GM12878 (cell line): ENCODE data around the gene ELOVL4. TPM values are rescaled to one million over a fixed set of nuclear protein-coding genes. Genes with fewer than 3 reads are reported as not detected.

ENCODE experiments used
- ATAC-seq: fragments of 200-7000 bp; cut with Tn5 transposase; 3 replicates; pipeline ENCODE4 v1.9.1; 2020; ENCODE audit warnings: mild to moderate bottlenecking, moderate library complexity
- BruUV-seq: library from RNA; stranded (reverse); fragments of 400-500 nt; replicated peaks from 2 replicates; lab custom pipeline; 2021; lab: Mats Ljungman, UMichigan
- CTCF ChIA-PET: fragments of 300-600 bp; sonication (Branson Sonifier 250); formaldehyde crosslinking; extraction: SDS; loops from one replicate; lab custom pipeline; 2021; ENCODE audit warnings: inconsistent platforms; lab: Yijun Ruan, JAX
- POLR2A ChIA-PET: fragments of 350-600 bp; formaldehyde crosslinking; extraction: SDS; loops from one replicate; lab custom pipeline; 2021; ENCODE audit warnings: inconsistent platforms; lab: Charles Lee
- RAD21 ChIA-PET: fragments of 300-600 bp; sonication (Branson Sonifier 250); formaldehyde crosslinking; loops from one replicate; lab custom pipeline; 2023; ENCODE audit warnings: antibody characterized with exemption; ENCODE audit not compliant: unreplicated experiment; lab: Charles Lee
- SMC1A ChIA-PET: fragments of 300-600 bp; sonication (Branson Sonifier 250); formaldehyde crosslinking; loops from one replicate; lab custom pipeline; 2023; ENCODE audit not compliant: unreplicated experiment, uncharacterized antibody; lab: Charles Lee
- DNase-seq: peaks from one replicate; pipeline ENCODE4 v3.0.0-alpha.2; 2011; ENCODE audit warnings: low read depth, low spot score
- FAIRE-seq: peaks from 3 replicates; lab custom pipeline; 2011; peaks lifted over from hg19 to GRCh38; lab: Jason Lieb, UNC
- H2AFZ ChIP-seq: 2 replicates; pipeline ENCODE4 v1.6.0; 2011; ENCODE audit warnings: low read depth, low read length, control low read depth; ENCODE audit not compliant: control insufficient read depth
- H3K27ac ChIP-seq: 2 replicates; pipeline ENCODE4 v1.5.1; 2011; ENCODE audit warnings: control low read depth; ENCODE audit not compliant: control insufficient read depth, insufficient read depth
- H3K27me3 ChIP-seq, 2 experiments: replicated peaks in 1 of 2; 2 replicates each; pipeline versions ENCODE4 v1.6.0 to v1.6.1; 2011; ENCODE audit warnings: low read length in 1 of 2; ENCODE audit not compliant: control insufficient read depth in 2 of 2, insufficient read depth in 2 of 2
- H3K36me3 ChIP-seq, 2 experiments: 2 replicates each; pipeline ENCODE4 v1.5.1; 2011; ENCODE audit warnings: low read length in 1 of 2; ENCODE audit not compliant: control insufficient read depth in 2 of 2, insufficient read depth in 2 of 2
- H3K4me1 ChIP-seq: 2 replicates; pipeline ENCODE4 v1.6.1; 2011; ENCODE audit warnings: mild to moderate bottlenecking, low read length, moderate library complexity, mixed read lengths; ENCODE audit not compliant: control insufficient read depth, insufficient read depth
- H3K4me2 ChIP-seq: 2 replicates; pipeline ENCODE4 v1.6.0; 2011; ENCODE audit warnings: control low read depth; ENCODE audit not compliant: control insufficient read depth, insufficient read depth
- H3K4me3 ChIP-seq: fragments of 200-600 bp; sonication (generic); 2 replicates; pipeline ENCODE4 v1.5.1; 2016
- H3K79me2 ChIP-seq: 2 replicates; pipeline ENCODE4 v1.6.0; 2011; ENCODE audit warnings: low read length; ENCODE audit not compliant: control insufficient read depth, insufficient read depth
- H3K9ac ChIP-seq: 2 replicates; pipeline ENCODE4 v1.8.0; 2011; ENCODE audit warnings: low read length, control low read depth, mixed read lengths; ENCODE audit not compliant: control insufficient read depth, insufficient read depth
- H3K9me3 ChIP-seq: replicated peaks from 3 replicates; pipeline ENCODE4 v1.5.1; 2011; ENCODE audit warnings: mild to moderate bottlenecking, low read length; ENCODE audit not compliant: control insufficient read depth, insufficient read depth
- H4K20me1 ChIP-seq: 2 replicates; pipeline ENCODE4 v1.6.0; 2011; ENCODE audit not compliant: control insufficient read depth, insufficient read depth
- BHLHE40 ChIP-seq, 2 experiments: fragments of 450-650 bp in 1 of 2; IDR thresholded peaks; 2 replicates each; pipeline ENCODE4 v1.6.1; 2011 to 2017; ENCODE audit warnings: low read depth in 2 of 2, borderline replicate concordance in 1 of 2, improper control_type of control experiment in 1 of 2, low read length in 1 of 2, mild to moderate bottlenecking in 1 of 2
- CBX5 ChIP-seq: sonication (generic); IDR thresholded peaks from 2 replicates; pipeline ENCODE4 v1.6.1; 2016; ENCODE audit warnings: low read depth, moderate library complexity, mild to moderate bottlenecking, inconsistent platforms
- CREB1 ChIP-seq: IDR thresholded peaks from 2 replicates; pipeline ENCODE4 v1.6.1; 2012; ENCODE audit warnings: low read depth, mild to moderate bottlenecking, inconsistent platforms
- HDAC6 ChIP-seq: fragments of 200-600 bp; sonication (generic); IDR thresholded peaks from one replicate; pipeline ENCODE4 v1.8.0; 2017; ENCODE audit warnings: antibody characterized with exemption; ENCODE audit not compliant: unreplicated experiment
- IKZF1 ChIP-seq: fragments of 450-650 bp; conservative IDR thresholded peaks from 2 replicates; pipeline ENCODE4 v1.6.1; 2017; ENCODE audit warnings: antibody characterized with exemption, mild to moderate bottlenecking
- PKNOX1 ChIP-seq: fragments of 450-650 bp; IDR thresholded peaks from 2 replicates; pipeline ENCODE4 v1.6.1; 2016; ENCODE audit warnings: mild to moderate bottlenecking
- POLR2A ChIP-seq: IDR thresholded peaks from 2 replicates; pipeline ENCODE4 v1.6.1; 2011; ENCODE audit warnings: low read depth, mild to moderate bottlenecking, low read length
- SMC3 ChIP-seq: IDR thresholded peaks from 2 replicates; pipeline ENCODE4 v1.6.1; 2011; ENCODE audit warnings: low read length, improper control_type of control experiment, borderline replicate concordance
- SP1 ChIP-seq: IDR thresholded peaks from one replicate; pipeline ENCODE4 v1.6.1; 2011; ENCODE audit warnings: low read depth, low read length
- SPI1 ChIP-seq: IDR thresholded peaks from 2 replicates; pipeline ENCODE4 v1.6.1; 2011; ENCODE audit warnings: low read depth, mild to moderate bottlenecking, low read length, moderate library complexity, borderline replicate concordance; ENCODE audit not compliant: insufficient read depth
- SRF ChIP-seq, 2 experiments: IDR thresholded peaks; 2 replicates each; pipeline ENCODE4 v1.6.1; 2011; ENCODE audit warnings: low read depth in 2 of 2, low read length in 2 of 2, mild to moderate bottlenecking in 1 of 2, moderate library complexity in 1 of 2
- TCF12 ChIP-seq: IDR thresholded peaks from 2 replicates; pipeline ENCODE4 v1.6.1; 2011; ENCODE audit warnings: low read depth, mild to moderate bottlenecking, low read length
- TCF3 ChIP-seq: IDR thresholded peaks from 2 replicates; pipeline ENCODE4 v1.6.1; 2012; ENCODE audit warnings: low read depth, mild to moderate bottlenecking, low read length, borderline replicate concordance; ENCODE audit not compliant: insufficient read depth
- YY1 ChIP-seq: IDR thresholded peaks from 2 replicates; pipeline ENCODE4 v1.6.1; 2011; ENCODE audit warnings: low read depth, mild to moderate bottlenecking, low read length
- ZNF217 ChIP-seq: fragments of 450-650 bp; IDR thresholded peaks from 2 replicates; pipeline ENCODE4 v1.6.1; 2017; ENCODE audit warnings: antibody characterized with exemption, mild to moderate bottlenecking
- ZZZ3 ChIP-seq: IDR thresholded peaks from 2 replicates; pipeline ENCODE4 v1.6.1; 2011; ENCODE audit warnings: low read depth; ENCODE audit not compliant: control insufficient read depth, insufficient read length
- WGBS: methylation state at CpG from one replicate; pipeline ENCODE4 v1.1.6; 2016; ENCODE audit warnings: low lambda C conversion rate; ENCODE audit not compliant: insufficient replicate concordance, insufficient coverage; ENCODE audit errors: missing lambda C conversion rate; 5-methylcytosine and 5-hydroxymethylcytosine counted together
- in situ Hi-C: fragments of 300-500 bp; cut with MboI; formaldehyde crosslinking; loops from 9 replicates; pipeline ENCODE4 v1.14.3; 2018; ENCODE audit warnings: mixed read lengths
- intact Hi-C: fragments of 100-400 bp; cut with micrococcal nuclease; formaldehyde crosslinking; loops from one replicate; pipeline ENCODE4 v1.14.2; 2022; ENCODE audit not compliant: unreplicated experiment
- polyA plus RNA-seq, 11 experiments: library from polyadenylated mRNA; depleted of rRNA in 4 of 11; unstranded in 6 of 11; stranded (reverse) in 5 of 11; fragments of >200 nt; fragmentation: Nextera tagmentation in 4 of 11; fragmentation: Illumina TruSeq in 1 of 11; extraction: Ambion mirVana in 4 of 11; extraction: Trizol in 1 of 11; gene quantifications; 1 replicate in 1 of 11; 2 replicates in 10 of 11; pipeline versions ENCODE4 v1.2.1 to v1.2.3, GENCODE V29; 2011 to 2016; ENCODE audit warnings: inconsistent platforms in 2 of 11, missing spikeins in 2 of 11, low read depth in 1 of 11
- total RNA-seq, 4 experiments: library from RNA; depleted of rRNA in 3 of 4; stranded (reverse); fragments of >200 nt in 3 of 4; fragmentation: Illumina TruSeq in 1 of 4; extraction: Trizol in 1 of 4; gene quantifications; 2 replicates each; pipeline versions ENCODE4 v1.2.1 to v1.2.3, GENCODE V29; 2013 to 2021
- TF ChIP-seq, protein P1 (sequence below): IDR thresholded peaks from 2 replicates; pipeline ENCODE4 v1.6.1; 2011; ENCODE audit warnings: borderline replicate concordance, low read depth, mild to moderate bottlenecking, moderate library complexity, low read length; ENCODE audit not compliant: insufficient read depth, poor library complexity, severe bottlenecking
- TF ChIP-seq, protein P2 (sequence below): IDR thresholded peaks from 2 replicates; pipeline ENCODE4 v1.6.1; 2012; ENCODE audit warnings: low read depth, low read length, improper control_type of control experiment
- TF ChIP-seq, protein P3 (sequence below), 3 experiments: IDR thresholded peaks in 2 of 3; conservative IDR thresholded peaks in 1 of 3; 2 replicates each; pipeline ENCODE4 v1.5.1; 2011; ENCODE audit warnings: low read depth in 3 of 3, low read length in 3 of 3, mild to moderate bottlenecking in 3 of 3, control low read depth in 2 of 3, moderate library complexity in 2 of 3, inconsistent platforms in 1 of 3, mixed read lengths in 1 of 3; ENCODE audit not compliant: control insufficient read depth in 2 of 3, insufficient read depth in 1 of 3; ENCODE audit errors: extremely low read depth in 1 of 3

Gene ELOVL4
- total and polyA plus RNA-seq, 10 of the 15 experiments (the other 5 are each of a cell fraction or from before 2014, with no cell fraction given) = 0.03 to 0.15 (median 0.08) TPM; not detected in 7

DNA sequence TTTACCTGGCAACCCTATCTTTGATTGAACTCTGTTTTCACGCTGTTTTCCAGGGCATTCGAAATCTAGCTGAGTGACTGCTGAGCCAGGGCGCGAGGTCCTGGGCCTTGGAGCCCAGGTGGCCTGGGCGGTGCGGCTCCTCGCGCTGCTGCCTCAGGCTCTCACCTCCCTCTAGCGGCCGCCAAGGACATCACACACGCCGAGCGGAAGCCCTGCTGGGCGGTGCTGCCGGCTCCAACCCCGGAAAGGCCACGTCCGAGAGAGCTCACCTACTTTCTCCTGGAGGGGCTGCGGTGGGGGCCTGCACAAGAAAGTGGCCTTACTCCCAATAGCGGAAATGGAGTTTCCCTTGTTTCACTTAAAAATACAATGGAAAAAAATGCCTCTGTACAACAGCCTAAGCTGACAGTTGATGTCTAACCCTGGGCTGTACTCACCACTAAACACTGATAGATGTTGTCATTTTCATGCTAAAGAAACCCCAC is 77.7 kb downstream of the ELOVL4 start:
- ChIA-PET SMC1A (interaction anchor here (0.8 to 1.5 kb wide), 5 partner anchors 59 to 159 kb away, joined by 3 to 7 read pairs (median 3); no protein-coding TSS in a partner anchor), POLR2A (interaction anchor here (0.9 kb wide), 1 partner anchor 236 kb away, joined by 3 read pairs; no protein-coding TSS in a partner anchor), RAD21 (interaction anchor here (0.8 to 1.1 kb wide), 6 partner anchors 81 to 295 kb away, joined by 3 to 5 read pairs (median 3); no protein-coding TSS in a partner anchor), CTCF (interaction anchor here (0.6 to 3.0 kb wide), 29 partner anchors 9 to 333 kb away, joined by 3 to 14 read pairs (median 3); partner anchors contain the start of gene LCA5)
- BruUV-seq = no TSS peak
- intact Hi-C loops = loop anchor here (2.0 to 10.0 kb wide), 2 partner anchors 91 to 225 kb away; no protein-coding TSS in a partner anchor
- Histone ChIP-seq H3K4me1 (no peaks in the 10 kb centered on the region), H3K4me2 (peak overlapping the region; percentile 95), H3K36me3 (no peaks in the 10 kb centered on the region), H3K27ac (0 out of 2 replicates have a peak overlapping the region, but pooled peaks have one; percentile 1), H2AFZ (peak overlapping the region; percentile 97), H4K20me1 (no peaks in the 10 kb centered on the region), H3K9ac (no peak overlapping the region), H3K27me3 (no peaks in the 10 kb centered on the region), H3K9me3 (no peaks in the 10 kb centered on the region), H3K4me3 (no peak overlapping the region), H3K79me2 (no peaks in the 10 kb centered on the region)
- peak; percentile 100 for ATAC-seq
- FAIRE-seq = peak; percentile 94
- under 1% methylated on average over 17 of the region's 20 CpGs for WGBS
- in situ Hi-C loops = no loop called here
- peak; percentile 19 for DNase-seq
- TF ChIP-seq CREB1 (peak; percentile 44; the same call in 1 of the 2 replicates), ZZZ3 (no peak), POLR2A (peak; percentile 62; the same call in 1 of the 2 replicates), CBX5 (0 out of 2 replicates have a peak, but pooled peaks have one; percentile 35), SRF (IDR thresholded peaks at IDR 0.05; ENCODE audit: low read depth in 2 of 2, low read length in 2 of 2) (peak in 1 of 2 experiments; percentile 36; a peak in 1 of 4 replicates), TCF3 (peak; percentile 88), IKZF1 (0 out of 2 replicates have a peak, but pooled peaks have one; percentile 23), PKNOX1 (peak; percentile 32; the same call in 1 of the 2 replicates), YY1 (0 out of 2 replicates have a peak, but pooled peaks have one; percentile 24), TCF12 (peak; percentile 79; the same call in 1 of the 2 replicates), HDAC6 (no peak), ZNF217 (no peak), SPI1 (peak; percentile 29; the same call in 1 of the 2 replicates), BHLHE40 (IDR thresholded peaks at IDR 0.05; ENCODE audit: borderline replicate concordance in 1 of 2, low read depth in 2 of 2, low read length in 1 of 2) (peak in 1 of 2 experiments; percentile 22; a peak in 1 of 4 replicates), SMC3 (peak; percentile 32; the same call in 1 of the 2 replicates), SP1 (no peak)
- TF ChIP-seq, protein P1, sequence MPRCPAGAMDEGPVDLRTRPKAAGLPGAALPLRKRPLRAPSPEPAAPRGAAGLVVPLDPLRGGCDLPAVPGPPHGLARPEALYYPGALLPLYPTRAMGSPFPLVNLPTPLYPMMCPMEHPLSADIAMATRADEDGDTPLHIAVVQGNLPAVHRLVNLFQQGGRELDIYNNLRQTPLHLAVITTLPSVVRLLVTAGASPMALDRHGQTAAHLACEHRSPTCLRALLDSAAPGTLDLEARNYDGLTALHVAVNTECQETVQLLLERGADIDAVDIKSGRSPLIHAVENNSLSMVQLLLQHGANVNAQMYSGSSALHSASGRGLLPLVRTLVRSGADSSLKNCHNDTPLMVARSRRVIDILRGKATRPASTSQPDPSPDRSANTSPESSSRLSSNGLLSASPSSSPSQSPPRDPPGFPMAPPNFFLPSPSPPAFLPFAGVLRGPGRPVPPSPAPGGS = no peak
- TF ChIP-seq, protein P2, sequence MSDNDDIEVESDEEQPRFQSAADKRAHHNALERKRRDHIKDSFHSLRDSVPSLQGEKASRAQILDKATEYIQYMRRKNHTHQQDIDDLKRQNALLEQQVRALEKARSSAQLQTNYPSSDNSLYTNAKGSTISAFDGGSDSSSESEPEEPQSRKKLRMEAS = peak; percentile 62; the same call in 1 of the 2 replicates
- TF ChIP-seq, protein P3, sequence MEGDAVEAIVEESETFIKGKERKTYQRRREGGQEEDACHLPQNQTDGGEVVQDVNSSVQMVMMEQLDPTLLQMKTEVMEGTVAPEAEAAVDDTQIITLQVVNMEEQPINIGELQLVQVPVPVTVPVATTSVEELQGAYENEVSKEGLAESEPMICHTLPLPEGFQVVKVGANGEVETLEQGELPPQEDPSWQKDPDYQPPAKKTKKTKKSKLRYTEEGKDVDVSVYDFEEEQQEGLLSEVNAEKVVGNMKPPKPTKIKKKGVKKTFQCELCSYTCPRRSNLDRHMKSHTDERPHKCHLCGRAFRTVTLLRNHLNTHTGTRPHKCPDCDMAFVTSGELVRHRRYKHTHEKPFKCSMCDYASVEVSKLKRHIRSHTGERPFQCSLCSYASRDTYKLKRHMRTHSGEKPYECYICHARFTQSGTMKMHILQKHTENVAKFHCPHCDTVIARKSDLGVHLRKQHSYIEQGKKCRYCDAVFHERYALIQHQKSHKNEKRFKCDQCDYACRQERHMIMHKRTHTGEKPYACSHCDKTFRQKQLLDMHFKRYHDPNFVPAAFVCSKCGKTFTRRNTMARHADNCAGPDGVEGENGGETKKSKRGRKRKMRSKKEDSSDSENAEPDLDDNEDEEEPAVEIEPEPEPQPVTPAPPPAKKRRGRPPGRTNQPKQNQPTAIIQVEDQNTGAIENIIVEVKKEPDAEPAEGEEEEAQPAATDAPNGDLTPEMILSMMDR (IDR thresholded peaks at IDR 0.05 in 2 of 3, conservative IDR thresholded peaks at IDR 0.05 in 1 of 3; ENCODE audit: control insufficient read depth in 2 of 3, extremely low read depth in 1 of 3, insufficient read depth in 1 of 3, low read depth in 3 of 3, low read length in 3 of 3) = peak; percentile 90 to 98 (median 95)
